Astrocyte (in vitro differentiated cells and primary cell): ENCODE results near the gene MISP. TPM values are rescaled to one million over a fixed set of nuclear protein-coding genes. Genes with fewer than 3 reads are reported as not detected.
A peak's percentile ranks its signal among the peaks of the same experiment; 100 is the strongest.

Source experiments
- DNase-seq: peaks from one replicate; pipeline ENCODE4 v3.0.0-alpha.2; 2010; ENCODE audit warnings: low read depth
- FAIRE-seq: peaks from 2 replicates; lab custom pipeline; 2011; peaks lifted over from hg19 to GRCh38; lab: Jason Lieb, UNC
- H2AFZ ChIP-seq: 2 replicates; pipeline ENCODE4 v1.6.0; 2012; ENCODE audit warnings: low read depth, low read length, inconsistent platforms
- H3K27ac ChIP-seq: 2 replicates; pipeline ENCODE4 v1.5.1; 2011; ENCODE audit warnings: low read depth, low read length, inconsistent platforms
- H3K27me3 ChIP-seq: 2 replicates; pipeline ENCODE4 v1.6.0; 2011; ENCODE audit warnings: low read length, inconsistent platforms; ENCODE audit not compliant: insufficient read depth
- H3K36me3 ChIP-seq: 2 replicates; pipeline ENCODE4 v1.5.1; 2011; ENCODE audit warnings: low read length, inconsistent platforms; ENCODE audit not compliant: insufficient read depth
- H3K4me1 ChIP-seq: 2 replicates; pipeline ENCODE4 v1.5.1; 2011; ENCODE audit warnings: low read length, inconsistent platforms; ENCODE audit not compliant: insufficient read depth
- H3K4me2 ChIP-seq: 2 replicates; pipeline ENCODE4 v1.6.0; 2012; ENCODE audit warnings: low read length, inconsistent platforms
- H3K4me3 ChIP-seq: 2 replicates; pipeline ENCODE4 v1.5.1; 2011; ENCODE audit warnings: low read depth, mild to moderate bottlenecking, low read length, inconsistent platforms; ENCODE audit not compliant: insufficient read depth
- H3K79me2 ChIP-seq: 2 replicates; pipeline ENCODE4 v1.6.0; 2012; ENCODE audit warnings: mild to moderate bottlenecking, low read length, inconsistent platforms; ENCODE audit not compliant: insufficient read depth
- H3K9ac ChIP-seq: 2 replicates; pipeline ENCODE4 v1.6.0; 2012; ENCODE audit warnings: mild to moderate bottlenecking, low read length, inconsistent platforms
- H3K9me3 ChIP-seq: 2 replicates; pipeline ENCODE4 v1.5.1; 2012; ENCODE audit warnings: low read depth, mild to moderate bottlenecking, low read length, inconsistent platforms; ENCODE audit not compliant: insufficient read depth
- H4K20me1 ChIP-seq: 2 replicates; pipeline ENCODE4 v1.6.0; 2012; ENCODE audit warnings: low read length, inconsistent platforms; ENCODE audit not compliant: insufficient read depth
- H3K27ac Mint-ChIP-seq: one replicate; pipeline ENCODE4 v1.8.0; 2021; ENCODE audit warnings: mild to moderate bottlenecking, mixed read lengths; ENCODE audit not compliant: unreplicated experiment
- H3K27me3 Mint-ChIP-seq: one replicate; pipeline ENCODE4 v1.8.0; 2021; ENCODE audit warnings: low read depth, mixed read lengths; ENCODE audit not compliant: unreplicated experiment
- H3K36me3 Mint-ChIP-seq: one replicate; pipeline ENCODE4 v1.8.0; 2021; ENCODE audit warnings: low read depth, mixed read lengths; ENCODE audit not compliant: unreplicated experiment
- H3K4me1 Mint-ChIP-seq: one replicate; pipeline ENCODE4 v1.8.0; 2021; ENCODE audit warnings: low read depth, mixed read lengths; ENCODE audit not compliant: unreplicated experiment
- H3K4me3 Mint-ChIP-seq: one replicate; pipeline ENCODE4 v1.8.0; 2021; ENCODE audit warnings: mild to moderate bottlenecking, moderate library complexity, mixed read lengths; ENCODE audit not compliant: unreplicated experiment
- H3K9me3 Mint-ChIP-seq: one replicate; pipeline ENCODE4 v1.8.0; 2021; ENCODE audit warnings: mild to moderate bottlenecking, mixed read lengths; ENCODE audit not compliant: unreplicated experiment
- EZH2 ChIP-seq: IDR thresholded peaks from 2 replicates; pipeline ENCODE4 v1.6.1; 2012; ENCODE audit warnings: mild to moderate bottlenecking, low read length, inconsistent platforms; ENCODE audit not compliant: insufficient read depth
- total RNA-seq: library from RNA; stranded (reverse); gene quantifications from 2 replicates; pipeline ENCODE4 v1.2.1, GENCODE V29; 2021
- TF ChIP-seq, protein P1 (sequence below): IDR thresholded peaks from 2 replicates; pipeline ENCODE4 v1.5.1; 2011; ENCODE audit warnings: low read depth, mild to moderate bottlenecking, inconsistent platforms, low read length, moderate library complexity; ENCODE audit not compliant: insufficient read depth

Gene MISP
- total RNA-seq, 1 donor from 2014 or later: 0.43 TPM

GRCh38 chr19:778910-779653 is 28.2 kb downstream of the MISP start:
- Histone ChIP-seq H3K36me3 (no peaks in the 10 kb centered on the region), H3K9me3 (no peaks in the 10 kb centered on the region), H4K20me1 (no peaks in the 10 kb centered on the region), H3K9ac (peak overlapping the region; percentile 50), H3K4me2 (peak overlapping the region; percentile 48), H3K4me1 (peaks cover 14% of the 10 kb centered on the region), H3K27me3 (no peaks in the 10 kb centered on the region), H3K79me2 (no peaks in the 10 kb centered on the region), H3K27ac (peak overlapping the region; percentile 26), H3K4me3 (no peak overlapping the region), H2AFZ (peak overlapping the region; percentile 62)
- no peak overlapping the region for H3K4me3 Mint-ChIP-seq
- H3K36me3 Mint-ChIP-seq: no peaks in the 10 kb centered on the region
- no peaks in the 10 kb centered on the region for H3K9me3 Mint-ChIP-seq
- no peak overlapping the region for H3K27ac Mint-ChIP-seq
- H3K4me1 Mint-ChIP-seq: peaks cover 6% of the 10 kb centered on the region
- FAIRE-seq (no peak), DNase-seq (peak; percentile 85)
- no peak for TF ChIP-seq EZH2
- TF ChIP-seq, protein P1, sequence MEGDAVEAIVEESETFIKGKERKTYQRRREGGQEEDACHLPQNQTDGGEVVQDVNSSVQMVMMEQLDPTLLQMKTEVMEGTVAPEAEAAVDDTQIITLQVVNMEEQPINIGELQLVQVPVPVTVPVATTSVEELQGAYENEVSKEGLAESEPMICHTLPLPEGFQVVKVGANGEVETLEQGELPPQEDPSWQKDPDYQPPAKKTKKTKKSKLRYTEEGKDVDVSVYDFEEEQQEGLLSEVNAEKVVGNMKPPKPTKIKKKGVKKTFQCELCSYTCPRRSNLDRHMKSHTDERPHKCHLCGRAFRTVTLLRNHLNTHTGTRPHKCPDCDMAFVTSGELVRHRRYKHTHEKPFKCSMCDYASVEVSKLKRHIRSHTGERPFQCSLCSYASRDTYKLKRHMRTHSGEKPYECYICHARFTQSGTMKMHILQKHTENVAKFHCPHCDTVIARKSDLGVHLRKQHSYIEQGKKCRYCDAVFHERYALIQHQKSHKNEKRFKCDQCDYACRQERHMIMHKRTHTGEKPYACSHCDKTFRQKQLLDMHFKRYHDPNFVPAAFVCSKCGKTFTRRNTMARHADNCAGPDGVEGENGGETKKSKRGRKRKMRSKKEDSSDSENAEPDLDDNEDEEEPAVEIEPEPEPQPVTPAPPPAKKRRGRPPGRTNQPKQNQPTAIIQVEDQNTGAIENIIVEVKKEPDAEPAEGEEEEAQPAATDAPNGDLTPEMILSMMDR: no peak
- H3K27me3 Mint-ChIP-seq: no peaks in the 10 kb centered on the region

DNA sequence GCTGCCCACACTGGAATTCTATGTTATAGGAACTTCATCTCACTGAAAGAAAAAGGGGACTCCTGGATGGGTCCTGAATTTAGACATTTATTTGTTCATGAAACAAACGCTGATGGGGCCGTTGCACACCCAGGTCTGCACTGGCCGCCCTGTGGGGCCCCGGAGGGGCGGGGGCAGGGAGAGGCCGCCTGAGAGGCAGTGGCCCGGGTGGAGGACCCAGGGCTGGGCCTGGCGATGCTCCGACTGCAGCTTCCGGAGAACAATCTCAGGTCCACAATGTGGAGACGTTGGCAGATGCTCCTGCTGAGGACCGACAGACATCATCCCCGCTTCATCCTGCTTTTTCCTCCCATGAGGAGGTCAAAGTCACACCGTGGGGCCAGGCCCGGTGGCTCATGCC is 30.0 kb downstream of the MISP start:
- Histone ChIP-seq H3K27ac (no peak overlapping the region), H4K20me1 (no peaks in the 10 kb centered on the region), H3K9me3 (no peaks in the 10 kb centered on the region), H3K4me2 (no peak overlapping the region), H2AFZ (no peak overlapping the region), H3K4me1 (peaks cover 14% of the 10 kb centered on the region), H3K27me3 (no peaks in the 10 kb centered on the region), H3K4me3 (no peak overlapping the region), H3K36me3 (no peaks in the 10 kb centered on the region), H3K9ac (no peak overlapping the region), H3K79me2 (no peaks in the 10 kb centered on the region)
- Mint-ChIP-seq H3K4me1 (peaks cover 6% of the 10 kb centered on the region), H3K36me3 (no peaks in the 10 kb centered on the region), H3K4me3 (no peak overlapping the region), H3K27me3 (no peaks in the 10 kb centered on the region), H3K27ac (no peak overlapping the region), H3K9me3 (no peaks in the 10 kb centered on the region)
- no peak for DNase-seq
- no peak for FAIRE-seq
- TF ChIP-seq, protein P1: no peak
- TF ChIP-seq EZH2: no peak

DNA sequence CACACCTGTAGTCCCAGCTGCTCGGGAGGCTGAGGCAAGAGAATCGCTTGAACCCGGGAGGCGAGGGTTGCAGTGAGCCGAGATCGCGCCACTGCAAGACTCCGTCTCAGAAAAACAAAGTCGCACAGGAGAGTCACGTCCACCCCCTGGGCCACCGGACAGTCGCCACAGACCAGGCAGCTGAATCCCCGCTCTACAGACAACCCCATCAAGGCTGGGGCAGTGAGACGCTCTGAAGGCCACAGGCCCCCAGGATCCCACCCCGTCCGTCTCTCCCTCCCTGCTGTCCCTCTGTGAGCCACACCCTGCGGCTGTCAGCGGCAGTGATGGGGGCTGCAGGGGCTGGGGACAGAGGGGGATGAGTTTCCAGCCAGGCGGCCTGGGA is 30.9 kb downstream of the MISP start:
- Histone ChIP-seq H4K20me1 (no peaks in the 10 kb centered on the region), H3K79me2 (no peaks in the 10 kb centered on the region), H2AFZ (no peak overlapping the region), H3K4me3 (no peak overlapping the region), H3K9ac (peak overlapping the region; percentile 52), H3K27me3 (no peaks in the 10 kb centered on the region), H3K9me3 (no peaks in the 10 kb centered on the region), H3K36me3 (no peaks in the 10 kb centered on the region), H3K4me2 (peak overlapping the region; percentile 84), H3K4me1 (peaks cover 14% of the 10 kb centered on the region), H3K27ac (no peak overlapping the region)
- peak overlapping the region; percentile 7 for H3K27ac Mint-ChIP-seq
- H3K4me3 Mint-ChIP-seq: no peak overlapping the region
- TF ChIP-seq, protein P1: no peak
- no peak for TF ChIP-seq EZH2
- FAIRE-seq (no peak), DNase-seq (no peak)
- no peaks in the 10 kb centered on the region for H3K27me3 Mint-ChIP-seq
- no peaks in the 10 kb centered on the region for H3K36me3 Mint-ChIP-seq
- H3K4me1 Mint-ChIP-seq: peaks cover 6% of the 10 kb centered on the region
- no peaks in the 10 kb centered on the region for H3K9me3 Mint-ChIP-seq
